HepG2 (cell line): Measurements from ENCODE around the gene DAAM1. TPM values are rescaled to one million over a fixed set of nuclear protein-coding genes. Genes with fewer than 3 reads are reported as not detected.
A peak's percentile ranks its signal among the peaks of the same experiment; 100 is the strongest.

Source experiments
- ARID4A ChIP-seq: sonication (generic); formaldehyde crosslinking; IDR thresholded peaks from 2 replicates; pipeline ENCODE4 v1.5.0; 2020; ENCODE audit warnings: mild to moderate bottlenecking, missing genetic modification reagents, borderline replicate concordance
- CENPX ChIP-seq: sonication (generic); formaldehyde crosslinking; IDR thresholded peaks from 2 replicates; pipeline ENCODE4 v1.9.0; 2021; ENCODE audit warnings: mild to moderate bottlenecking, missing genetic modification reagents, moderate library complexity
- ETV5 ChIP-seq: IDR thresholded peaks from 2 replicates; pipeline ENCODE4 v1.6.1; 2018; ENCODE audit warnings: missing biosample characterization, missing genetic modification reagents, inconsistent platforms, borderline replicate concordance
- FOXA1 ChIP-seq, 2 experiments: fragments of 450-650 bp in 1 of 2; sonication (generic) in 1 of 2; formaldehyde crosslinking in 1 of 2; IDR thresholded peaks; 2 replicates each; pipeline versions ENCODE4 v1.4.0 to v1.6.1; 2016 to 2020; ENCODE audit warnings: missing genetic modification reagents in 1 of 2
- FOXJ3 ChIP-seq: sonication (generic); formaldehyde crosslinking; IDR thresholded peaks from 2 replicates; pipeline ENCODE4 v1.4.0; 2020; ENCODE audit warnings: missing genetic modification reagents, mild to moderate bottlenecking, borderline replicate concordance
- ISL2 ChIP-seq: sonication (generic); formaldehyde crosslinking; IDR thresholded peaks from 2 replicates; pipeline ENCODE4 v1.5.0; 2020; ENCODE audit warnings: missing genetic modification reagents
- MIER3 ChIP-seq: IDR thresholded peaks from 2 replicates; pipeline ENCODE4 v1.6.1; 2016; ENCODE audit warnings: missing compliant biosample characterization, borderline replicate concordance
- MLX ChIP-seq: IDR thresholded peaks from 2 replicates; pipeline ENCODE4 v1.6.1; 2016
- NFYB ChIP-seq: sonication (generic); formaldehyde crosslinking; IDR thresholded peaks from 2 replicates; pipeline ENCODE4 v1.4.0; 2020; ENCODE audit warnings: missing genetic modification reagents
- NR2F6 ChIP-seq, 2 experiments: IDR thresholded peaks; 2 replicates each; pipeline ENCODE4 v1.6.1; 2016; ENCODE audit warnings: antibody characterized with exemption in 1 of 2, mild to moderate bottlenecking in 1 of 2
- PHF21A ChIP-seq: sonication (generic); formaldehyde crosslinking; IDR thresholded peaks from 2 replicates; pipeline ENCODE4 v1.5.0; 2020; ENCODE audit warnings: mild to moderate bottlenecking, missing genetic modification reagents
- RARA ChIP-seq: IDR thresholded peaks from 2 replicates; pipeline ENCODE4 v1.6.1; 2016; ENCODE audit warnings: missing genetic modification reagents, missing compliant biosample characterization
- ZNF180 ChIP-seq: sonication (generic); formaldehyde crosslinking; IDR thresholded peaks from 2 replicates; pipeline ENCODE4 v1.4.0; 2020; ENCODE audit warnings: low read depth, missing genetic modification reagents, borderline replicate concordance
- ZNF318 ChIP-seq: sonication (generic); formaldehyde crosslinking; IDR thresholded peaks from 2 replicates; pipeline ENCODE4 v1.4.0; 2020; ENCODE audit warnings: mild to moderate bottlenecking, missing genetic modification reagents
- ZNF691 ChIP-seq: sonication (generic); formaldehyde crosslinking; IDR thresholded peaks from 2 replicates; pipeline ENCODE4 v1.4.0; 2020; ENCODE audit warnings: missing genetic modification reagents, low read depth, mild to moderate bottlenecking, borderline replicate concordance
- polyA plus RNA-seq, 8 experiments: library from polyadenylated mRNA; depleted of rRNA in 3 of 8; stranded (reverse) in 7 of 8; unstranded in 1 of 8; fragments of >200 nt; fragmentation: Illumina TruSeq in 4 of 8; extraction: Trizol in 4 of 8; gene quantifications; 2 replicates each; pipeline versions ENCODE4 v1.2.1 to v1.2.3, GENCODE V29; 2011 to 2016; ENCODE audit warnings: low read depth in 4 of 8, missing spikeins in 1 of 8, mixed read lengths in 1 of 8; ENCODE audit not compliant: insufficient read depth in 1 of 8
- total RNA-seq, 5 experiments: library from RNA; depleted of rRNA; stranded (reverse); fragments of >200 nt; fragmentation: Illumina TruSeq; extraction: Trizol; gene quantifications; 2 replicates each; pipeline ENCODE4 v1.2.3, GENCODE V29; 2016; ENCODE audit warnings: low read depth in 1 of 5

The DAAM1 gene
- total and polyA plus RNA-seq, 2 of the 13 experiments (the other 11 are each of a cell fraction or from before 2014, with no cell fraction given): 10.9 to 24.5 TPM

GRCh38 chr14:59314953-59315599 lies 126.6 kb downstream of the DAAM1 start (continued):
- TF ChIP-seq ZNF318 (no peak), FOXA1 (IDR thresholded peaks at IDR 0.05) (no peak), FOXA1 (CRISPR knock-in tag; IDR thresholded peaks at IDR 0.05) (peak; percentile 70), NFYB (CRISPR knock-in tag) (no peak), MIER3 (CRISPR knock-in tag) (peak; percentile 47; the same call in 1 of the 2 replicates), MLX (CRISPR knock-in tag) (peak; percentile 68), NR2F6 (IDR thresholded peaks at IDR 0.05) (peak; percentile 64), NR2F6 (CRISPR knock-in tag; IDR thresholded peaks at IDR 0.05) (peak; percentile 66; the same call in 1 of the 2 replicates), CENPX (no peak), ZNF180 (no peak), ISL2 (peak; percentile 79), FOXJ3 (CRISPR knock-in tag) (peak; percentile 84; the same call in 1 of the 2 replicates), ARID4A (peak; percentile 40; the same call in 1 of the 2 replicates), ETV5 (peak; percentile 13; the same call in 1 of the 2 replicates), RARA (CRISPR knock-in tag) (peak; percentile 71), PHF21A (CRISPR knock-in tag) (peak; percentile 62; the same call in 1 of the 2 replicates), ZNF691 (CRISPR knock-in tag) (0 out of 2 replicates have a peak, but pooled peaks have one; percentile 23)
